Measurements from ENCODE around the gene KRTAP1-3. TPM values are rescaled to one million over a fixed set of nuclear protein-coding genes. Genes with fewer than 3 reads are reported as not detected.
"Not testable (repeated sequence)": the region's sequence is repeated elsewhere in the genome, so short reads cannot be mapped to it uniquely, and the experiment has no call there.

KRTAP1-3 gene
- total RNA-seq, 3 donors from 2014 or later, result not detected

- H3K9me3 ChIP-seq, result no peaks in the 10 kb centered on the region
- H3K27ac ChIP-seq, result no peak overlapping the region
- intact Hi-C loops (cut with DNase I; ENCODE audit: low total_unique reads), result no loop called here
- H3K36me3 ChIP-seq, result no peaks in the 10 kb centered on the region
- H3K4me1 ChIP-seq, result no peaks in the 10 kb centered on the region
- no peaks in the 10 kb centered on the region for H3K27me3 ChIP-seq
- H3K4me3 ChIP-seq, result no peak overlapping the region
- TF ChIP-seq CTCF (IDR thresholded peaks at IDR 0.05) (no peak), POLR2A (IDR thresholded peaks at IDR 0.05) (no peak), POLR2AphosphoS5 (IDR thresholded peaks at IDR 0.05) (no peak)
- DNase-seq (ENCODE audit: low spot score in 2 of 2), result no peak
Observed at GRCh38 chr17:41064301-41064700, 29.6 kb upstream of the KRTAP1-3 start.

DNA sequence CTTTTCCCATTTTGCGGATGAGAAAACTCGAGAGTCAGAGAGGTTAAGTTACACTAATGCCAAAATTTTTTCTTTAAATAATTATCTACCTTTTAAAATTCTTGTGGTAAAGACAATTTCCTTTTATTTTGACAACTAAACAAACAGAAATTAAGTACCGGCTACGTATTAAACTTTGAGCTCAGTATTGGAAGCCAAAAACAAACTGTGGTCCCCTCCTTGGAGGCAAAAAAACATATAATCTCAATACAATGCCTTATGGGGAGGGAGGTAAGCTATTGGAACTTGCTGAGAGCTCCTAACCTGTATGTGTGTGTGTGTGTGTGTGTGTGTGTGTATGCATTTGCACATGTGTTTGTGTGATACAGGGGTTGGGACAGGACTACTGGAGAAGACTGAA, 28.8 kb upstream of the KRTAP1-3 start:
- DNase-seq (ENCODE audit: low spot score in 2 of 2), result no peak
- Histone ChIP-seq H3K27me3 (no peaks in the 10 kb centered on the region), H3K27ac (no peak overlapping the region), H3K4me3 (no peak overlapping the region), H3K9me3 (no peaks in the 10 kb centered on the region), H3K36me3 (no peaks in the 10 kb centered on the region), H3K4me1 (no peaks in the 10 kb centered on the region)
- no peak for TF ChIP-seq CTCF (IDR thresholded peaks at IDR 0.05)
- intact Hi-C loops (cut with DNase I; ENCODE audit: low total_unique reads), result no loop called here

- Histone ChIP-seq H3K27me3 (no peaks in the 10 kb centered on the region), H3K9me3 (no peaks in the 10 kb centered on the region), H3K36me3 (no peaks in the 10 kb centered on the region), H3K4me3 (no peak overlapping the region), H3K27ac (peak overlapping the region in 1 of 2 donors; percentile 25), H3K4me1 (no peaks in the 10 kb centered on the region)
- intact Hi-C loops (cut with DNase I; ENCODE audit: low total_unique reads), result no loop called here
- TF ChIP-seq POLR2A (IDR thresholded peaks at IDR 0.05), result no peak
- TF ChIP-seq POLR2AphosphoS5 (IDR thresholded peaks at IDR 0.05), result no peak
- no peak for TF ChIP-seq CTCF (IDR thresholded peaks at IDR 0.05)
- DNase-seq (ENCODE audit: low spot score in 2 of 2), result no peak
Observed at GRCh38 chr17:41061964-41062363, 27.3 kb upstream of the KRTAP1-3 start.

DNA sequence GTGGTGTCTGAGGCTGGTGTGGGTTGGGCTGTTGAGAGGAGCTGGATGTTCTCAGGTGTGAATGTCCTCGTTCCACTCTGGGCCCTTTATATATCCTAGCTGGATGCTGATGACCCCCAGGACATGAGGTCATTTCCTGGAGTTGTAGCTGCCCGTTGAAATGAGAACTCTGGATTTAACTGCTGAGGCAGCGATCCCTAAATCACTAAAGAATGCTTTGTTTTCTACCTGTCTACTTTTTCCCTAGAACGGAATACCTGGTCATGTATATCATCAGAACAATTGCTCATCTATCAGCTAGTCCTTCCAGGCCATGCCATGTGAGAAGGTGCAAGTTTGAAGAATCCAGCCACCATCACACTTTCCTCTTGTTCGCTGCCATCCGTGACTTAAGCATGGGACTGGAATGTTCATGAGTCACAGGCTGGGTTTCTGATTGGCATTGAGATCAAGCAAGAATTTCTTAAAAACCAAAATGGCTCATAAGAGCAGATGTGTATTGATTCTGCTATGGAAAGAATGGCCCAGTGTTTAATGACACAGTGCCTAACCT, 25.5 kb upstream of the KRTAP1-3 start, which contains the start of gene KRTAP2-3:
TSS of gene KRTAP2-3 (minus strand) at position 63 of the 553 bp plus-strand sequence. CDS start 64 bp downstream, outside the sequence.
- intact Hi-C loops (cut with DNase I; ENCODE audit: low total_unique reads), result no loop called here
- no peaks in the 10 kb centered on the region for H3K27me3 ChIP-seq
- H3K36me3 ChIP-seq, result no peaks in the 10 kb centered on the region
- H3K27ac ChIP-seq, result no peak within 1 kb of the TSS
- H3K9me3 ChIP-seq, result no peaks in the 10 kb centered on the region
- no peaks in the 10 kb centered on the region for H3K4me1 ChIP-seq
- TF ChIP-seq CTCF (IDR thresholded peaks at IDR 0.05), result no peak
- TF ChIP-seq POLR2AphosphoS5 (IDR thresholded peaks at IDR 0.05), result no peak
- no peak for TF ChIP-seq POLR2A (IDR thresholded peaks at IDR 0.05)
- DNase-seq (ENCODE audit: low spot score in 2 of 2), result no peak
- H3K4me3 ChIP-seq, result no peak within 1 kb of the TSS

DNA sequence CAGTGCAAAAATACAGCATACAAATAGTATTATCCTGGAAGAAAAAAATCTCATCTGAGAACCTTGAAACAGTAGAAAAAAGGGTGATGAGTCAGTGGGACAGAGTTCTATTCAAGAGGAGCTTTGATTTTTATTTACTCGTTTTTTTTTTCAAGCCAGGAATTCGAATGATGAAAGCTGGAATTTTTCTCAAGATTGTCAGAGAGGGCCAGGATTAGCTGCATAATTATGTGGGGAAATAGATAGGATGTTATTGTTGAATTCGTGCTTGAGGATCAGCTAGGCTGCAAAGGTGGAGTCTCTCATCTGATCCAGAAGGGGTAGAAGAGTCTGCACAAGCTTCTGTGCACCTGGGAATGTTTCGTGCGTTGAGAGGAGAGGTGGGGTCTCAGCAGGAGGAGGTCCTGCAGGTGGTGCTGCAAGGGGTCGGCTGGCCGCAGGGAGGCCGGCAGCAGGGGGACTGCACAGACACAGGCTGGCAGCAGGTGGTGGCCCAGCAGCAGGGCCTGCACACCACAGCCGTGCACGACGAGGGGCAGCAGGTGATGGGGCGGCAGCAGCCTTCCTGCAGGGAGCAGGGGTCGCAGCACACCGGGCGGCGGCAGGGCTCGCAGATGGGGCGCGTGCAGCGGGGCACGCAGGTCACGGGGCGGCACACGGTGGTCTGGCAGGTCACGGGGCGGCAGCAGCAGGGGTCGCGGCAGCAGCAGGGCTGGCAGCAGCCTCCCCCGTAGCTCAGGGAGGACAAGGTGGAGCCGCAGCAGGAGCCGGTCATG, 24.8 kb upstream of the KRTAP1-3 start:
- DNase-seq (ENCODE audit: low spot score in 2 of 2); H3K36me3 ChIP-seq; H3K27ac ChIP-seq; H3K4me1 ChIP-seq; H3K4me3 ChIP-seq; H3K27me3 ChIP-seq; H3K9me3 ChIP-seq: not testable (repeated sequence)
- intact Hi-C loops (cut with DNase I; ENCODE audit: low total_unique reads), result loop anchor here (2.0 kb wide), 1 partner anchor 33 kb away; no protein-coding TSS in a partner anchor

Data from breast epithelium (tissue), 4 donors.